GM23338 (cell line): ENCODE measurements around the gene JOSD2.

Experiments used
- CREB1 ChIP-seq: fragments of 250-450 bp; sonication (Bioruptor Pico); IDR thresholded peaks from 2 replicates; pipeline ENCODE4 v1.5.0; 2020; ENCODE audit warnings: low read depth, mild to moderate bottlenecking, moderate library complexity
- EZH2 ChIP-seq: fragments of 200-600 bp; sonication (generic); IDR thresholded peaks from one replicate; pipeline ENCODE4 v1.8.0; 2017; ENCODE audit warnings: antibody characterized with exemption, mild to moderate bottlenecking, low read depth; ENCODE audit not compliant: unreplicated experiment
- EZH2phosphoT487 ChIP-seq: fragments of 200-600 bp; sonication (generic); IDR thresholded peaks from one replicate; pipeline ENCODE4 v1.8.1; 2018; ENCODE audit warnings: antibody characterized with exemption; ENCODE audit not compliant: unreplicated experiment
- JUNB ChIP-seq: IDR thresholded peaks from one replicate; pipeline ENCODE4 v1.6.1; 2016; ENCODE audit warnings: antibody characterized with exemption; ENCODE audit not compliant: unreplicated experiment
- NANOG ChIP-seq: IDR thresholded peaks from 2 replicates; pipeline ENCODE4 v1.6.1; 2016; ENCODE audit warnings: antibody characterized with exemption, borderline replicate concordance
- POLR2AphosphoS5 ChIP-seq: IDR thresholded peaks from 2 replicates; pipeline ENCODE4 v1.6.1; 2016; ENCODE audit warnings: antibody characterized with exemption, low read depth
- STAT1 ChIP-seq: IDR thresholded peaks from one replicate; pipeline ENCODE4 v1.6.1; 2016; ENCODE audit warnings: antibody characterized with exemption; ENCODE audit not compliant: unreplicated experiment
- ZNF114 ChIP-seq: fragments of 250-450 bp; sonication (Bioruptor Pico); IDR thresholded peaks from 2 replicates; pipeline ENCODE4 v1.5.0; 2020; ENCODE audit warnings: mild to moderate bottlenecking, moderate library complexity
- ZNF331 ChIP-seq: fragments of 250-450 bp; sonication (Bioruptor Pico); IDR thresholded peaks from 2 replicates; pipeline ENCODE4 v1.5.0; 2020; ENCODE audit warnings: low read depth, mild to moderate bottlenecking, moderate library complexity
- TF ChIP-seq, protein P1 (sequence below), 2 experiments: fragments of 200-600 bp in 1 of 2; sonication (generic) in 1 of 2; conservative IDR thresholded peaks; 2 replicates each; pipeline versions ENCODE4 v1.5.1 to v1.6.1; 2016 to 2017; ENCODE audit warnings: antibody characterized with exemption in 2 of 2, low read depth in 2 of 2, mild to moderate bottlenecking in 2 of 2, moderate library complexity in 1 of 2
- TF ChIP-seq, protein P2 (sequence below): IDR thresholded peaks from one replicate; pipeline ENCODE4 v1.6.1; 2018; ENCODE audit warnings: antibody characterized with exemption; ENCODE audit not compliant: unreplicated experiment
- TF ChIP-seq, protein P3 (sequence below): IDR thresholded peaks from 2 replicates; pipeline ENCODE4 v1.6.1; 2016; ENCODE audit warnings: antibody characterized with exemption
- TF ChIP-seq, protein P4 (sequence below): fragments of 250-450 bp; sonication (Bioruptor Pico); IDR thresholded peaks from 2 replicates; pipeline ENCODE4 v1.5.0; 2020; ENCODE audit warnings: mild to moderate bottlenecking, moderate library complexity

DNA sequence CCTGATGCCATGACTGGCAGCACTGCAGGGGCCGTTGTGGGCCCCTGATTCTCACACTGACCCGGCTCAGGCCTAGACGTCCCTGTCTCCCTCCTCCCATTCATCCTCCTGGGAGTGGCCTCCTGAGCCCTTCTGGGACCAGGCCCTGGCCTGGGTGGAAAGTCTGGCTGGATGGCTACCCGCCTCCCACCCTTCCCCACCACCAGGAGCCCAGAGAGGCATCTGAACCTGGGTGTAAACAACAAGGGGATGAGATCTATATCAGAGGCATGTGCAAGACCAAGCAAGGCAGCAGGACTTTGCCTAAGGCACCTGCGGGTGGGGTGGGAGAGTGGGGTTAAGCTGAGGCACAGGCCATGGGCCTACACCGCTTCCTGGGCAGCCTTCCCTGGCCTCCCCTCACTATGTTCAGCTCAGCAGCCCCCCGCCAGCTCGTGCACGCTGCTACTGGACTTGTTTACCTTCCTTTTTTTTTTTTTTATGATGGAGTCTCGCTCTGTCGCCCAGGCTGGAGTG is 24.7 kb upstream of the JOSD2 start:
- TF ChIP-seq, protein P1, sequence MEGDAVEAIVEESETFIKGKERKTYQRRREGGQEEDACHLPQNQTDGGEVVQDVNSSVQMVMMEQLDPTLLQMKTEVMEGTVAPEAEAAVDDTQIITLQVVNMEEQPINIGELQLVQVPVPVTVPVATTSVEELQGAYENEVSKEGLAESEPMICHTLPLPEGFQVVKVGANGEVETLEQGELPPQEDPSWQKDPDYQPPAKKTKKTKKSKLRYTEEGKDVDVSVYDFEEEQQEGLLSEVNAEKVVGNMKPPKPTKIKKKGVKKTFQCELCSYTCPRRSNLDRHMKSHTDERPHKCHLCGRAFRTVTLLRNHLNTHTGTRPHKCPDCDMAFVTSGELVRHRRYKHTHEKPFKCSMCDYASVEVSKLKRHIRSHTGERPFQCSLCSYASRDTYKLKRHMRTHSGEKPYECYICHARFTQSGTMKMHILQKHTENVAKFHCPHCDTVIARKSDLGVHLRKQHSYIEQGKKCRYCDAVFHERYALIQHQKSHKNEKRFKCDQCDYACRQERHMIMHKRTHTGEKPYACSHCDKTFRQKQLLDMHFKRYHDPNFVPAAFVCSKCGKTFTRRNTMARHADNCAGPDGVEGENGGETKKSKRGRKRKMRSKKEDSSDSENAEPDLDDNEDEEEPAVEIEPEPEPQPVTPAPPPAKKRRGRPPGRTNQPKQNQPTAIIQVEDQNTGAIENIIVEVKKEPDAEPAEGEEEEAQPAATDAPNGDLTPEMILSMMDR (conservative IDR thresholded peaks at IDR 0.05; ENCODE audit: low read depth in 2 of 2): no peak
- TF ChIP-seq, protein P2, sequence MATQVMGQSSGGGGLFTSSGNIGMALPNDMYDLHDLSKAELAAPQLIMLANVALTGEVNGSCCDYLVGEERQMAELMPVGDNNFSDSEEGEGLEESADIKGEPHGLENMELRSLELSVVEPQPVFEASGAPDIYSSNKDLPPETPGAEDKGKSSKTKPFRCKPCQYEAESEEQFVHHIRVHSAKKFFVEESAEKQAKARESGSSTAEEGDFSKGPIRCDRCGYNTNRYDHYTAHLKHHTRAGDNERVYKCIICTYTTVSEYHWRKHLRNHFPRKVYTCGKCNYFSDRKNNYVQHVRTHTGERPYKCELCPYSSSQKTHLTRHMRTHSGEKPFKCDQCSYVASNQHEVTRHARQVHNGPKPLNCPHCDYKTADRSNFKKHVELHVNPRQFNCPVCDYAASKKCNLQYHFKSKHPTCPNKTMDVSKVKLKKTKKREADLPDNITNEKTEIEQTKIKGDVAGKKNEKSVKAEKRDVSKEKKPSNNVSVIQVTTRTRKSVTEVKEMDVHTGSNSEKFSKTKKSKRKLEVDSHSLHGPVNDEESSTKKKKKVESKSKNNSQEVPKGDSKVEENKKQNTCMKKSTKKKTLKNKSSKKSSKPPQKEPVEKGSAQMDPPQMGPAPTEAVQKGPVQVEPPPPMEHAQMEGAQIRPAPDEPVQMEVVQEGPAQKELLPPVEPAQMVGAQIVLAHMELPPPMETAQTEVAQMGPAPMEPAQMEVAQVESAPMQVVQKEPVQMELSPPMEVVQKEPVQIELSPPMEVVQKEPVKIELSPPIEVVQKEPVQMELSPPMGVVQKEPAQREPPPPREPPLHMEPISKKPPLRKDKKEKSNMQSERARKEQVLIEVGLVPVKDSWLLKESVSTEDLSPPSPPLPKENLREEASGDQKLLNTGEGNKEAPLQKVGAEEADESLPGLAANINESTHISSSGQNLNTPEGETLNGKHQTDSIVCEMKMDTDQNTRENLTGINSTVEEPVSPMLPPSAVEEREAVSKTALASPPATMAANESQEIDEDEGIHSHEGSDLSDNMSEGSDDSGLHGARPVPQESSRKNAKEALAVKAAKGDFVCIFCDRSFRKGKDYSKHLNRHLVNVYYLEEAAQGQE: no peak
- TF ChIP-seq ZNF114 (CRISPR knock-in tag): no peak
- no peak for TF ChIP-seq POLR2AphosphoS5
- no peak for TF ChIP-seq EZH2
- TF ChIP-seq EZH2phosphoT487: no peak
- TF ChIP-seq CREB1 (CRISPR knock-in tag): no peak
- no peak for TF ChIP-seq STAT1
- TF ChIP-seq JUNB: no peak
- TF ChIP-seq, protein P3, sequence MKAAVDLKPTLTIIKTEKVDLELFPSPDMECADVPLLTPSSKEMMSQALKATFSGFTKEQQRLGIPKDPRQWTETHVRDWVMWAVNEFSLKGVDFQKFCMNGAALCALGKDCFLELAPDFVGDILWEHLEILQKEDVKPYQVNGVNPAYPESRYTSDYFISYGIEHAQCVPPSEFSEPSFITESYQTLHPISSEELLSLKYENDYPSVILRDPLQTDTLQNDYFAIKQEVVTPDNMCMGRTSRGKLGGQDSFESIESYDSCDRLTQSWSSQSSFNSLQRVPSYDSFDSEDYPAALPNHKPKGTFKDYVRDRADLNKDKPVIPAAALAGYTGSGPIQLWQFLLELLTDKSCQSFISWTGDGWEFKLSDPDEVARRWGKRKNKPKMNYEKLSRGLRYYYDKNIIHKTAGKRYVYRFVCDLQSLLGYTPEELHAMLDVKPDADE: no peak
- TF ChIP-seq NANOG: no peak
- TF ChIP-seq, protein P4, sequence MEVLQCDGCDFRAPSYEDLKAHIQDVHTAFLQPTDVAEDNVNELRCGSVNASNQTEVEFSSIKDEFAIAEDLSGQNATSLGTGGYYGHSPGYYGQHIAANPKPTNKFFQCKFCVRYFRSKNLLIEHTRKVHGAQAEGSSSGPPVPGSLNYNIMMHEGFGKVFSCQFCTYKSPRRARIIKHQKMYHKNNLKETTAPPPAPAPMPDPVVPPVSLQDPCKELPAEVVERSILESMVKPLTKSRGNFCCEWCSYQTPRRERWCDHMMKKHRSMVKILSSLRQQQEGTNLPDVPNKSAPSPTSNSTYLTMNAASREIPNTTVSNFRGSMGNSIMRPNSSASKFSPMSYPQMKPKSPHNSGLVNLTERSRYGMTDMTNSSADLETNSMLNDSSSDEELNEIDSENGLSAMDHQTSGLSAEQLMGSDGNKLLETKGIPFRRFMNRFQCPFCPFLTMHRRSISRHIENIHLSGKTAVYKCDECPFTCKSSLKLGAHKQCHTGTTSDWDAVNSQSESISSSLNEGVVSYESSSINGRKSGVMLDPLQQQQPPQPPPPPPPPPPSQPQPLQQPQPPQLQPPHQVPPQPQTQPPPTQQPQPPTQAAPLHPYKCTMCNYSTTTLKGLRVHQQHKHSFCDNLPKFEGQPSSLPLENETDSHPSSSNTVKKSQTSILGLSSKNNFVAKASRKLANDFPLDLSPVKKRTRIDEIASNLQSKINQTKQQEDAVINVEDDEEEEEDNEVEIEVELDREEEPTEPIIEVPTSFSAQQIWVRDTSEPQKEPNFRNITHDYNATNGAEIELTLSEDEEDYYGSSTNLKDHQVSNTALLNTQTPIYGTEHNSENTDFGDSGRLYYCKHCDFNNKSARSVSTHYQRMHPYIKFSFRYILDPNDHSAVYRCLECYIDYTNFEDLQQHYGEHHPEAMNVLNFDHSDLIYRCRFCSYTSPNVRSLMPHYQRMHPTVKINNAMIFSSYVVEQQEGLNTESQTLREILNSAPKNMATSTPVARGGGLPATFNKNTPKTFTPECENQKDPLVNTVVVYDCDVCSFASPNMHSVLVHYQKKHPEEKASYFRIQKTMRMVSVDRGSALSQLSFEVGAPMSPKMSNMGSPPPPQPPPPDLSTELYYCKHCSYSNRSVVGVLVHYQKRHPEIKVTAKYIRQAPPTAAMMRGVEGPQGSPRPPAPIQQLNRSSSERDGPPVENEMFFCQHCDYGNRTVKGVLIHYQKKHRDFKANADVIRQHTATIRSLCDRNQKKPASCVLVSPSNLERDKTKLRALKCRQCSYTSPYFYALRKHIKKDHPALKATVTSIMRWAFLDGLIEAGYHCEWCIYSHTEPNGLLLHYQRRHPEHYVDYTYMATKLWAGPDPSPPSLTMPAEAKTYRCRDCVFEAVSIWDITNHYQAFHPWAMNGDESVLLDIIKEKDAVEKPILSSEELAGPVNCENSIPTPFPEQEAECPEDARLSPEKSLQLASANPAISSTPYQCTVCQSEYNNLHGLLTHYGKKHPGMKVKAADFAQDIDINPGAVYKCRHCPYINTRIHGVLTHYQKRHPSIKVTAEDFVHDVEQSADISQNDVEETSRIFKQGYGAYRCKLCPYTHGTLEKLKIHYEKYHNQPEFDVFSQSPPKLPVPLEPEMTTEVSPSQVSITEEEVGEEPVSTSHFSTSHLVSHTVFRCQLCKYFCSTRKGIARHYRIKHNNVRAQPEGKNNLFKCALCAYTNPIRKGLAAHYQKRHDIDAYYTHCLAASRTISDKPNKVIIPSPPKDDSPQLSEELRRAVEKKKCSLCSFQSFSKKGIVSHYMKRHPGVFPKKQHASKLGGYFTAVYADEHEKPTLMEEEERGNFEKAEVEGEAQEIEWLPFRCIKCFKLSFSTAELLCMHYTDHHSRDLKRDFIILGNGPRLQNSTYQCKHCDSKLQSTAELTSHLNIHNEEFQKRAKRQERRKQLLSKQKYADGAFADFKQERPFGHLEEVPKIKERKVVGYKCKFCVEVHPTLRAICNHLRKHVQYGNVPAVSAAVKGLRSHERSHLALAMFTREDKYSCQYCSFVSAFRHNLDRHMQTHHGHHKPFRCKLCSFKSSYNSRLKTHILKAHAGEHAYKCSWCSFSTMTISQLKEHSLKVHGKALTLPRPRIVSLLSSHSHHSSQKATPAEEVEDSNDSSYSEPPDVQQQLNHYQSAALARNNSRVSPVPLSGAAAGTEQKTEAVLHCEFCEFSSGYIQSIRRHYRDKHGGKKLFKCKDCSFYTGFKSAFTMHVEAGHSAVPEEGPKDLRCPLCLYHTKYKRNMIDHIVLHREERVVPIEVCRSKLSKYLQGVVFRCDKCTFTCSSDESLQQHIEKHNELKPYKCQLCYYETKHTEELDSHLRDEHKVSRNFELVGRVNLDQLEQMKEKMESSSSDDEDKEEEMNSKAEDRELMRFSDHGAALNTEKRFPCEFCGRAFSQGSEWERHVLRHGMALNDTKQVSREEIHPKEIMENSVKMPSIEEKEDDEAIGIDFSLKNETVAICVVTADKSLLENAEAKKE (CRISPR knock-in tag): no peak
- no peak for TF ChIP-seq ZNF331 (CRISPR knock-in tag)
